ENCODE measurements around the gene TMEM234. TPM values are rescaled to one million over a fixed set of nuclear protein-coding genes. Genes with fewer than 3 reads are reported as not detected.

TMEM234 gene
- total RNA-seq, 1 experiment from 2014 or later: 17.1 TPM

GRCh38 chr1:32186077-32186476 is 36.1 kb downstream of the TMEM234 start:
- DNase-seq (ENCODE audit: low read depth): no peak
- in situ Hi-C loops (cut with HindIII; ENCODE audit: low pct_unique_long_range_greater_than_20kb, low sequenced_read_pairs): no loop called here

- in situ Hi-C loops (cut with HindIII; ENCODE audit: low pct_unique_long_range_greater_than_20kb, low sequenced_read_pairs): no loop called here
These were observed 37.5 kb downstream of the TMEM234 start for GRCh38 chr1:32184650-32185049.

GRCh38 chr1:32182060-32182459 is 40.1 kb downstream of the TMEM234 start:
- in situ Hi-C loops (cut with HindIII; ENCODE audit: low pct_unique_long_range_greater_than_20kb, low sequenced_read_pairs): no loop called here
- DNase-seq (ENCODE audit: low read depth): no peak

More at GRCh38 chr1:32184650-32185049, 37.5 kb downstream of the TMEM234 start:
- DNase-seq (ENCODE audit: low read depth): no peak

- in situ Hi-C loops (cut with HindIII; ENCODE audit: low pct_unique_long_range_greater_than_20kb, low sequenced_read_pairs): no loop called here
- no peak for DNase-seq (ENCODE audit: low read depth)
These were observed 40.6 kb downstream of the TMEM234 start for GRCh38 chr1:32181563-32181962.

GRCh38 chr1:32181065-32181464 is 41.1 kb downstream of the TMEM234 start:
- DNase-seq (ENCODE audit: low read depth): no peak
- in situ Hi-C loops (cut with HindIII; ENCODE audit: low pct_unique_long_range_greater_than_20kb, low sequenced_read_pairs): no loop called here

GRCh38 chr1:32180186-32181060 is 41.7 kb downstream of the TMEM234 start:
- no peak for DNase-seq (ENCODE audit: low read depth)
- in situ Hi-C loops (cut with HindIII; ENCODE audit: low pct_unique_long_range_greater_than_20kb, low sequenced_read_pairs): no loop called here

GRCh38 chr1:32179443-32180185 is 42.5 kb downstream of the TMEM234 start, which contains the start of gene TXLNA:
TSS of gene TXLNA (plus strand) at chr1:32179675. CDS start at chr1:32180346, 671 bp downstream.
- in situ Hi-C loops (cut with HindIII; ENCODE audit: low pct_unique_long_range_greater_than_20kb, low sequenced_read_pairs): no loop called here

GRCh38 chr1:32179193-32179442 is 43.0 kb downstream of the TMEM234 start:
- in situ Hi-C loops (cut with HindIII; ENCODE audit: low pct_unique_long_range_greater_than_20kb, low sequenced_read_pairs): no loop called here
- DNase-seq (ENCODE audit: low read depth): no peak

More at GRCh38 chr1:32179443-32180185, 42.5 kb downstream of the TMEM234 start, which contains the start of gene TXLNA:
- peak; percentile 94 for DNase-seq (ENCODE audit: low read depth)

GRCh38 chr1:32178380-32179192 is 43.6 kb downstream of the TMEM234 start:
- DNase-seq (ENCODE audit: low read depth): no peak
- in situ Hi-C loops (cut with HindIII; ENCODE audit: low pct_unique_long_range_greater_than_20kb, low sequenced_read_pairs): no loop called here

GRCh38 chr1:32172621-32173245 is 49.4 kb downstream of the TMEM234 start:
- in situ Hi-C loops (cut with HindIII; ENCODE audit: low pct_unique_long_range_greater_than_20kb, low sequenced_read_pairs): no loop called here
- no peak for DNase-seq (ENCODE audit: low read depth)

- DNase-seq (ENCODE audit: low read depth): no peak
- in situ Hi-C loops (cut with HindIII; ENCODE audit: low pct_unique_long_range_greater_than_20kb, low sequenced_read_pairs): no loop called here
These were observed 51.2 kb downstream of the TMEM234 start for GRCh38 chr1:32170991-32171390.

Other genes starting within 250 kb of the TMEM234 start
- 112 and 135 TPM in 2 replicates for gene KHDRBS1, start 208.5 kb downstream of the TMEM234 start, total RNA-seq (2014; rRNA removed; shearing (Covaris generic); ENCODE audit: low replicate concordance)
- 7.0 and 8.0 TPM in 2 replicates for gene TMEM39B, start 149.4 kb downstream of the TMEM234 start, total RNA-seq (2014; rRNA removed; shearing (Covaris generic); ENCODE audit: low replicate concordance)
- gene KPNA6, start 114.3 kb downstream of the TMEM234 start, total RNA-seq (2014; rRNA removed; shearing (Covaris generic); ENCODE audit: low replicate concordance): 24.9 and 26.6 TPM in 2 replicates
- gene TXLNA, start 42.7 kb downstream of the TMEM234 start, total RNA-seq (2014; rRNA removed; shearing (Covaris generic); ENCODE audit: low replicate concordance): 58.5 and 63.9 TPM in 2 replicates
- 9.3 and 16.4 TPM in 2 replicates for gene CCDC28B, start 21.8 kb downstream of the TMEM234 start, total RNA-seq (2014; rRNA removed; shearing (Covaris generic); ENCODE audit: low replicate concordance)
- gene IQCC, start 16.7 kb downstream of the TMEM234 start, total RNA-seq (2014; rRNA removed; shearing (Covaris generic); ENCODE audit: low replicate concordance): 4.0 and 5.5 TPM in 2 replicates
- not detected in 2 replicates for gene DCDC2B, start 13.3 kb downstream of the TMEM234 start, total RNA-seq (2014; rRNA removed; shearing (Covaris generic); ENCODE audit: low replicate concordance)
- 441 and 448 TPM in 2 replicates for gene EIF3I, start 54 bp upstream of the TMEM234 start, total RNA-seq (2014; rRNA removed; shearing (Covaris generic); ENCODE audit: low replicate concordance)
- not detected in 2 replicates for gene FAM167B, start 24.9 kb upstream of the TMEM234 start, total RNA-seq (2014; rRNA removed; shearing (Covaris generic); ENCODE audit: low replicate concordance)
- gene LCK, start 28.9 kb upstream of the TMEM234 start, total RNA-seq (2014; rRNA removed; shearing (Covaris generic); ENCODE audit: low replicate concordance): not detected in 2 replicates
- 104 and 107 TPM in 2 replicates for gene HDAC1, start 69.7 kb upstream of the TMEM234 start, total RNA-seq (2014; rRNA removed; shearing (Covaris generic); ENCODE audit: low replicate concordance)
- gene MARCKSL1, start 113.9 kb upstream of the TMEM234 start, total RNA-seq (2014; rRNA removed; shearing (Covaris generic); ENCODE audit: low replicate concordance): 7.1 and 12.0 TPM in 2 replicates
- not detected in 2 replicates for gene FAM229A, start 140.1 kb upstream of the TMEM234 start, total RNA-seq (2014; rRNA removed; shearing (Covaris generic); ENCODE audit: low replicate concordance)
- gene TSSK3, start 140.2 kb upstream of the TMEM234 start, total RNA-seq (2014; rRNA removed; shearing (Covaris generic); ENCODE audit: low replicate concordance): not detected in 2 replicates
- 44.7 and 51.9 TPM in 2 replicates for gene BSDC1, start 172.1 kb upstream of the TMEM234 start, total RNA-seq (2014; rRNA removed; shearing (Covaris generic); ENCODE audit: low replicate concordance)
- not detected in 2 replicates for gene ZBTB8B, start 242.7 kb upstream of the TMEM234 start, total RNA-seq (2014; rRNA removed; shearing (Covaris generic); ENCODE audit: low replicate concordance)